ENCODE data around the gene PEX11B. TPM values are rescaled to one million over a fixed set of nuclear protein-coding genes. Genes with fewer than 3 reads are reported as not detected.

Gene PEX11B
- total and polyA plus RNA-seq, 2 of the 8 experiments (the other 6 are each of a cell fraction or from before 2014, with no cell fraction given), result 9.1 to 15.1 TPM

- peak in 1 of 2 experiments; percentile 37; a peak in 2 of 3 replicates for TF ChIP-seq POLR2A (IDR thresholded peaks at IDR 0.05; ENCODE audit: control extremely low read depth in 1 of 2, low read depth in 2 of 2, low read length in 2 of 2)
- TF ChIP-seq TAF1 (IDR thresholded peaks at IDR 0.05; ENCODE audit: low read depth, low read length), result peak; percentile 46; the same call in 1 of the 2 replicates
- TF ChIP-seq SIN3A (conservative IDR thresholded peaks at IDR 0.05 in 1 of 2, IDR thresholded peaks at IDR 0.05 in 1 of 2; ENCODE audit: low read depth in 1 of 2, low read length in 2 of 2), result peak in 1 of 2 experiments; percentile 51; a peak in 1 of 4 replicates
- no peak for TF ChIP-seq SRF (IDR thresholded peaks at IDR 0.05; ENCODE audit: low read depth, low read length)
- TF ChIP-seq RAD21 (IDR thresholded peaks at IDR 0.05 in 1 of 2, conservative IDR thresholded peaks at IDR 0.05 in 1 of 2; ENCODE audit: low read depth in 2 of 2, low read length in 2 of 2), result peak in 1 of 2 experiments; percentile 3; a peak in 1 of 4 replicates
- TF ChIP-seq RXRA (IDR thresholded peaks at IDR 0.05; ENCODE audit: insufficient read depth, low read depth, low read length), result no peak
- TF ChIP-seq TCF12 (IDR thresholded peaks at IDR 0.05; ENCODE audit: low read depth, low read length), result no peak
- TF ChIP-seq CEBPB (IDR thresholded peaks at IDR 0.05; ENCODE audit: low read depth, low read length), result no peak
- TF ChIP-seq CTCF (IDR thresholded peaks at IDR 0.05; ENCODE audit: control extremely low read depth in 1 of 3, insufficient read depth in 1 of 3, low read depth in 1 of 3, low read length in 3 of 3), result no peak; a peak in 2 of 4 replicates
- TF ChIP-seq POLR2AphosphoS5 (IDR thresholded peaks at IDR 0.05; ENCODE audit: low read depth, low read length), result 0 out of 2 replicates have a peak, but pooled peaks have one; percentile 20
- 0 out of 2 replicates have a peak, but pooled peaks have one; percentile 17 for TF ChIP-seq MAX (IDR thresholded peaks at IDR 0.05)
- no peak for TF ChIP-seq SIRT6 (IDR thresholded peaks at IDR 0.05; ENCODE audit: low read length)
- TF ChIP-seq SP4 (IDR thresholded peaks at IDR 0.05; ENCODE audit: low read length), result 0 out of 2 replicates have a peak, but pooled peaks have one; percentile 65
- TF ChIP-seq USF2 (IDR thresholded peaks at IDR 0.05; ENCODE audit: low read length), result no peak
- no peak for TF ChIP-seq FOSL1 (IDR thresholded peaks at IDR 0.05; ENCODE audit: insufficient read depth, low read depth, low read length)
These were observed 42.1 kb upstream of the PEX11B start (continued) for GRCh38 chr1:145960468-145961108.
